Erythroblast (primary cell): ENCODE results near the gene GRIN3B.
A peak's percentile ranks its signal among the peaks of the same experiment; 100 is the strongest.
"Not testable (repeated sequence)": the region's sequence is repeated elsewhere in the genome, so short reads cannot be mapped to it uniquely, and the experiment has no call there.

Experiments
- DNase-seq, 2 experiments: peaks; one replicate each; lab custom pipeline; 2025; lab: John Stamatoyannopoulos, UW
- GATA1 ChIP-seq: IDR thresholded peaks from 2 replicates; pipeline ENCODE4 v1.6.1; 2011; ENCODE audit warnings: low read depth, mild to moderate bottlenecking, control low read depth, low read length, moderate library complexity
- POLR2A ChIP-seq: IDR thresholded peaks from 2 replicates; pipeline ENCODE4 v1.6.1; 2011; ENCODE audit warnings: mild to moderate bottlenecking, low read length

Gene GRIN3B, protein sequence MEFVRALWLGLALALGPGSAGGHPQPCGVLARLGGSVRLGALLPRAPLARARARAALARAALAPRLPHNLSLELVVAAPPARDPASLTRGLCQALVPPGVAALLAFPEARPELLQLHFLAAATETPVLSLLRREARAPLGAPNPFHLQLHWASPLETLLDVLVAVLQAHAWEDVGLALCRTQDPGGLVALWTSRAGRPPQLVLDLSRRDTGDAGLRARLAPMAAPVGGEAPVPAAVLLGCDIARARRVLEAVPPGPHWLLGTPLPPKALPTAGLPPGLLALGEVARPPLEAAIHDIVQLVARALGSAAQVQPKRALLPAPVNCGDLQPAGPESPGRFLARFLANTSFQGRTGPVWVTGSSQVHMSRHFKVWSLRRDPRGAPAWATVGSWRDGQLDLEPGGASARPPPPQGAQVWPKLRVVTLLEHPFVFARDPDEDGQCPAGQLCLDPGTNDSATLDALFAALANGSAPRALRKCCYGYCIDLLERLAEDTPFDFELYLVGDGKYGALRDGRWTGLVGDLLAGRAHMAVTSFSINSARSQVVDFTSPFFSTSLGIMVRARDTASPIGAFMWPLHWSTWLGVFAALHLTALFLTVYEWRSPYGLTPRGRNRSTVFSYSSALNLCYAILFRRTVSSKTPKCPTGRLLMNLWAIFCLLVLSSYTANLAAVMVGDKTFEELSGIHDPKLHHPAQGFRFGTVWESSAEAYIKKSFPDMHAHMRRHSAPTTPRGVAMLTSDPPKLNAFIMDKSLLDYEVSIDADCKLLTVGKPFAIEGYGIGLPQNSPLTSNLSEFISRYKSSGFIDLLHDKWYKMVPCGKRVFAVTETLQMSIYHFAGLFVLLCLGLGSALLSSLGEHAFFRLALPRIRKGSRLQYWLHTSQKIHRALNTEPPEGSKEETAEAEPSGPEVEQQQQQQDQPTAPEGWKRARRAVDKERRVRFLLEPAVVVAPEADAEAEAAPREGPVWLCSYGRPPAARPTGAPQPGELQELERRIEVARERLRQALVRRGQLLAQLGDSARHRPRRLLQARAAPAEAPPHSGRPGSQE

DNA sequence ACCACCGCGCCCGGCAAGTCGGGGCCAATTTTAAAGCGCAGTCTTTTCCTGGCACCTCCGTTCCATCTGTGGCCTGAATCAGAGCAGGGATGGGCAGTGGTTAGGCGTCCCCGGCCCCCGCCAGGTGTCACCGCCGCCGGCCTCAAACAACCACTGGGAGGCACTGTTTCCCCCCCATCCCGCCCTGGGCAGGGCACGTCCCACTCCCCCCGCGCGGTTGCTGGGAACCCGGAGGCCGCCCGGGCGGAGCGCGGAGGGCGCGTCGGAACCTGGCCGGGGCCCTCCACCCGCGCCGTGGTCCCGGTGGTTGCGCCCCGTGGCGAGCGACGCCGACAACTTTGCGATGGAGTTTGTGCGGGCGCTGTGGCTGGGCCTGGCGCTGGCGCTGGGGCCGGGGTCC, at the start of gene GRIN3B:
Gene GRIN3B (plus strand): TSS at position 325 of the 400 bp plus-strand sequence. CDS start 19 bp downstream, at position 344.
- TF ChIP-seq GATA1 (no peak), POLR2A (no peak)
- peak; percentile 71 to 79 for DNase-seq

DNA sequence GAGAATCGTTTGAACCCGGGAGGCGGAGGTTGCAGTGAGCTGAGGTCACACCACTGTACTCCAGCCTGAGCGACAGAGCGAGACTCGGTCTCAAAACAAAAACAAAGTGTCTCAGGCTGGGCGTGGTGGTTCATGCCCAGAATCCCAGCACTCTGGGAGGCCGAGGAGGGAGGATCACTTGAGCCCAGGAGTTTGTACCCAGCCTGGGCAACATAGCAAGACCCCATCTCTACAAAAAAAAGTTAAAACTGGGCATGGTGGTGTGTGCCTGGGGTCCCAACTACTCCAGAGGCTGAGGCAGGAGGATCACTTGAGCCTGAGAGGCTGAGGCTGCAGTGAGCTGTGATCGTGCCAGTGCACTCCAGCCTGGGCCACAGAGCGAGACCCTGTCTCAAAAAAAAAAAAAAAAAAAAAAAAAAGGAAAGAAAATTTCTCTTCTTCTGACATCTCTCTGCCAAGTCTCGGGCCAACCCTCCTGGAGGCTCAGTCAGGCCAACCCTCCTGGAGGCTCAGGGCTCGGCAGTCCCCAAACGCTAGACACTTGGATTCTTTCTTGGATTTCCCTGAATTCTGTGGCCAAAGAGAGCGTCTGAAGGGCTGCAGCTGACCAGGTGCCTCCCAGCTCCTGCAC, 48.1 kb upstream of the GRIN3B start:
- no peak for DNase-seq
- TF ChIP-seq POLR2A (no peak), GATA1 (no peak)

DNA sequence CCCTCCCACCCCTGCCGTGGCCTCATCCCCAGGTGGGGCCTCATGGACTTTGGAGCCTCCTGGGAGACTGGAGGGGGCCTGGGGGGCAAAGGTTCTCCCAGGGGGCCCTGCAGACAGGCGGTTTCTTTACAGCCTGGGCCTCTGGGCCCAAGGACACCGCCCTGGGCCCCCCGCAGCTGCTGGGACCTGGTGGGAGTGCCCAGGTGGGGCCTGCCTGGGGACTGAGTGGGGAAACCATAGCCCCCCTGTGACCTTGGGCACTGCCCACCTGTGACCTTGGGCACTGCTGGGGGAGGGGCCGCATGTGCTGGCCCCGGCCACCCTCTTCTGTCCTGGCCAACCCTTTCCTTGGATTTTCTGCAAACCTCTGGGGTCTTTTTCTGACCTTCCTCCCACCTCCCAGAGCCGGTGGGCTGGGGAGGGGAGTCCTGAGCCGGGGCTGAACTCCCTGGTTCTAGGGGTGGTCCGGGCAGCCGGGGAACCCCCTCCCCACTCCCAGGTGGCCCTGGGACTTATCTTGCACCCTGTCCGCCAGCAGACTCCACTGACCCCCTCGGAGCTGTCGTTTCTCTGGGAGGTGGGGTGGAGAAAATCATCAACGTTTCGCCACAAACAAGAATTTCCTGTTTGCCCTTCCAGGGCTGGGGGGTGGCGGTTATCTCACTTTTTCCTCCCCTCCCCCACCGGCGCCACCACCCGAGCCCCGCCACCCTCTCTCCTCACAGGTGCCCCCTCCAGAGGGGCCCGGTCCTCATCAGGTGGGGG, 47.4 kb upstream of the GRIN3B start:
- no peak for DNase-seq
- TF ChIP-seq POLR2A, result no peak
- TF ChIP-seq GATA1, result no peak

DNA sequence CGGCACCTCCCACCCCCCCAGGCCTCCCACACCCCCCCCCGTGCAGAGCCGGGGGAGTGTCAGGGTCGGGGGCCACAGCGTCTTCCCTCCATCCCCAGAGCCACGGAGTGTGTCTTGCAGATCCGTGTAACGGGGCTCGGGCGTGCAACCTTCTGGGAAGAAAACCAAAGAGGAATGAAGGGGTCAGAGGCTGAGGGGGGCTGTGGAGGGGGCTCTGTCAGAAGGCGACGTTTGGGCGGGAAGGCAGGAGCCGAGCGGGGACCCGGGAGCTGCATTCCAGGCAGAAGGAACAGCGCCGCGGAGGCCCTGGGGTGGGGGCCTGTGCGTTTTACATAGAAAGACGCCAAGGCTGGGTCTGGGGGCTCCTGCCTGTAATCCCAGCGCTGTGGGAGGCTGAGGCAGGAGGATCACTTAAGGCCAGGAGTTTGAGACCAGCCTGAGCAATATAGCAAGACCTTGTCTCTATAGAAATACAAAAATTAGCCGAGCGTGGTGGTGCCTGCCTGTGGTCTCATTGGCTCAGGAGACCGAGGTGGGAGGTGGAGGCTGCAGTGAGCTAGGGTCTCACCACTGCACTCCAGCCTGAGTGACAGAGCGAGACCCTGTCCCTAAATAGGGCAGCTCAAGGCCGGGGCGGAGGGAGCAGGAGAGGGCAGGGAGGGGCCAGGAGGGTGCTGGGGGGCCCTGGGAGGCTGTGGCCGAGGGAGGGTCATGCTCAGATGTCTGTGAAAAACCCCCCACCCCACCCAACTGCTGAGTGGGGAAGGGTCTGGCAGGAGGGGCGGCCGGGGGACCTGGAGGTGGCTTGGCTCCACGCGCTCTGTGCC, 46.6 kb upstream of the GRIN3B start:
- no peak for TF ChIP-seq GATA1

DNA sequence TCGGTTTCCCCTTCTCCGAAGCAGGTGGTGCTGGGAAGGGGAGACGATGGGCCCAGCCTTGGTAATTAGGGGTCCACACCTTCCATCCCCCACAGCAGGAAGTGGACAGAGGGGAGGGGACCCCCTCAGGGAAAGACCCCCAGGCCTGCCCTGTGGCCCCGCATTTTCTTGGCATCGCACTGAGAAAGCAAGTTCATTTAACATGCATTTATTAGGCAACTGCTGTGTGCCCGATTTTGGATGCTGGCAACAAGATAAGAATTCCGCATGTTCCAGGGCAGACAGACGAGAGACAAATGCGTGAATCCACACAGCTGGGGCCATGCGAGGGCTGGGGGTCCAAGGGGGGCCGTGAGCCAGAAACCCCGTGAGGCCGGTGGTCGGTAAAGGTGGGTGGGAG, 45.9 kb upstream of the GRIN3B start:
- TF ChIP-seq POLR2A (no peak), GATA1 (no peak)
- DNase-seq, result no peak

More for the DNA sequence above, 46.6 kb upstream of the GRIN3B start:
- DNase-seq, result no peak

DNA sequence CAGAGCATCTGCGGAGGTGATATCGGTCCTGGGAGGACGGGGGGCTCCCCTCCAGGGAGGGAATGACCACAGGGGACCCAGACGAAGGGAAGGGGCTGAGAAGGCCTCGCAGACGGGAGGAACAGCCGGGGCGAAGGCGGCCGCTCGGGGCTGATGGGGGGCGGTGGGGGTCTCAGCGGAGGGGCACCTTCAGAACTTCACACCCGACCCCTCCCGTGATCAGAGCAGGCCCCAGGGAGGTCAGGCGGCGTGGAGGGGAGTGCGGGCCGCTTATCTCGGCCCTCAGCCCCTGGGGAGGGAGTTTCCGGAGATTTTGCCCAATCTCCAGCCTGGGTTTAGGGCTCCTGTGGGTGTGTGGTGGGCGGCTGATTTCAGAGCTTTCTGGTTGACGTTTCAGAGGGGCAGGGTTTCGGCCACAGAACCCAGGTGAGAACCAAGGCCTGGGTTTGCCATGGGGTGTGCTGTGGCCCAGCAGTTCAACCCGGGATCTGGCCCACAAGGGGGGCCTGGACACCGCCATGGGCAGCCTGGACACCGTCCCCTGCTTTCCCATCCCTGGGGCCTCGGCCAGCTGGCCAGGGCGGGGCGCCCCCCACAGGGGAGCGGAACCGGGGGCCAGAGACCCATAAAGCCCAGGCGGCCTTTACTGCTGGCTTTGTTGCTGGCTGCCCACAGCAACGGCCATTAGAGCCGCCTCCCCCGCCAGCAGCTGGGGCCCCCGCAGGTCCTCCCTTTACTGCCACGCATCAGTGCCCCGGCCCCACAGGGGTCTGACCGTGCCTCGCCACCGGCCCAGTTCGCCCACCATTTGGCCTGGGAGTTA, 45.3 kb upstream of the GRIN3B start:
- peak; percentile 54 to 67 for DNase-seq
- no peak for TF ChIP-seq GATA1
- no peak for TF ChIP-seq POLR2A

DNA sequence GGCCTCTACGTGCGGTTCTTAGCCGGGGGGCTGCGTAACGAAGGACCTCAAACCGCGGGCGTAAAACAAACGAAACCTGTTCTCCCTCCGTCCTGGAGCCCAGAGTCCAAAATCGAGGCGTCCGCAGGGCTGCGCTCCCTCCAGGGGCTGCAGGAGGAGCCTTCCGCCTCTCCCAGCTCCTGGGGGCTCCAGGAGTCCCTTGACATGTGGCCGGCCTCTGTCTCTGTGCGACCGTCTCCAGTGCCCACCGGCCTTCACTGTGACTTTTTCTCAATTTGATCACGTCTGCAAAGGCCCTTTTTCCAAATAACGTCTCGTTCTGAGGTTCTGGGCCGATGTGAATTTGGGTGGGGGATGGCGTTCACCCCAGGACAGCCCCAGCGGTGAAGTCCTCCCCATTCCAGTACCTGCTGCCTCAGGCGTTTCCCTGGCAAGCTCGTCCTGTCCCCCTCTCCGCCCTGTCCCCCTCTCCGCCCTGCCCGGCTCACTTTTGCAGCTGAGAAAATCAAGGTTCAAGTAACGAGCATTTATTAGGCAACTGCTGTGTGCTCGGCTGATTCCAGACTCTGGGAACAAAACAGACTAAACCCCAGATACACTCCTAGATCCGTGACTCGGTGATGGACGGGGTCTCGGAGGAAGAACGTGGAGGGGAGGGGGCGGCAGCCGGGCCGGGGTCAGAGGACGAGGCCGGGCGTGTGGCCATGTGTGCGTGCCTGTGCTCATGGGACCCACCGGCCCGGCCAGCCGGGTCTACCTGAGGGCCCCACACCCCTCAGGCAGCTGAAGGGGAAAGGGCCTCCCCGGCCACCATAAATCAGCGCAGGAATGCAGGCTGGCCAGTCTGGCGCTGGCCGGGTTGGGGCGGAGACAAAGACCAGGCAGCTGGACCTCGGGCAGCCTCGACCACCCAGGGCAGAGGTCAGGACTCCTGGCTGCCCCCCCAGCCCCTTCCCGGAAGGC, 44.1 kb upstream of the GRIN3B start:
- no peak for TF ChIP-seq POLR2A
- TF ChIP-seq GATA1, result no peak
- DNase-seq, result no peak

DNA sequence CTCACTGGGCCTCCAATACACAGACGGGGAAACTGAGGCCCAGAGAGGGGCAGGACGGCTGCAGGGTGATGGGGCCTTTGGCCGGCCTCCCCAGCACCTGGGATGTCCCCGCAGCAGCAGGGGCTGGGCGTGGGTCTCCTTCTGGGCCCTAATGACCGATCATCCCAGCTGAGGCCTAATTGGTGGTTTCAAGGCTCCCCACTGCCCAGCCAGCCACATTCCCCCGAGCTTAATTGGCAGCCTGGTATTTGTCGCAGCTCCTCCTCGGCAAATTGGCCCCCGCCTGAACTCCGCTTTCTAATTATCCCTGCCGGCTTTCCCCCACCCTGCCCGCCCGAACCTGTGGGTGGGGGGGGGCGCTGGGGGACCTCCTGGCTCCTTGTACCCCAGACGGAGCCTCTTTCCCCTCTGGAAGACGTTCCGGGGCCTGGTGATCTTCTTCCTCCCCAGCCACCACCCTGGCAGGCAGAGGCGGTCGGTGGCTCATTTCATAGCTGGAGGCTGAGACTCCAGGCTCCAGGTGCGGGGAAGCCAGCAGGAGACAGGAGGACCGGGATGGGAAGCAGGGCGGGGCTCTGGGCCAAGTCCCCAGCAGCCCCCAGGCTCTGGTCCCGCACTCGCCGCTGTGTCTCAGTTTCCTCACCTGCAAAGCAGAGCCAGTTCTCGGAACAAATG, 43.3 kb upstream of the GRIN3B start:
- no peak for TF ChIP-seq GATA1
- no peak for TF ChIP-seq POLR2A
- DNase-seq, result no peak

DNA sequence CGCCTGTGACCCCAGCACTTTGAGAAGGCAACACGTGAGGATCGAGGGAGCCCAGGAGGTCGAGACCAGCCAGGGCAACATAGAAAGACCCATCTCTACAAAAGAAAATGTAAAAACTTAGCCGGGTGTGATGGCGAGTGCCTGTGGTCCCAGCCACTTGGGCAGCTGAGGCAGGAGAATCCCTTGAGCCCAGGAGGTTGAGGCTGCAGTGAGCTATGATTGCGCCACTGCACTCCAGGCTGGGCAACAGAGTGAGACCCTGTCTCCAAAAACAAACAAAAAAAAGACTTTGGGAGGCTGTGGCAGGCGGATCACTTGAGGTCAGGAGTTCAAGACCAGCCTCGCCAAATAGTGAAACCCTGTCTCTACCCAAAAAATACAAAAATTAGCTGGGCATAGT, 42.6 kb upstream of the GRIN3B start:
- not testable (repeated sequence) for DNase-seq
